Retina (tissue), 1 donor: ENCODE measurements around the gene CBLIF.
"Not testable (repeated sequence)": the region's sequence is repeated elsewhere in the genome, so short reads cannot be mapped to it uniquely, and the experiment has no call there.

ENCODE experiments used
- DNase-seq: peaks from one replicate; pipeline ENCODE4 v3.0.0-alpha.2; 2016

CBLIF gene

GRCh38 chr11:59791639-59792038 lies 53.7 kb downstream of the CBLIF start:
- DNase-seq, result no peak

- DNase-seq, result no peak
These were observed 57.5 kb downstream of the CBLIF start for GRCh38 chr11:59787816-59788215.

- DNase-seq, result no peak
These were observed 58.1 kb downstream of the CBLIF start for GRCh38 chr11:59787255-59787588.

- DNase-seq, result no peak
These were observed 59.5 kb downstream of the CBLIF start for GRCh38 chr11:59785818-59786217.

GRCh38 chr11:59784441-59784840 lies 60.9 kb downstream of the CBLIF start:
- DNase-seq, result not testable (repeated sequence)

- DNase-seq, result no peak
These were observed 61.6 kb downstream of the CBLIF start for GRCh38 chr11:59783632-59784090.

GRCh38 chr11:59782080-59782479 lies 63.2 kb downstream of the CBLIF start:
- DNase-seq, result no peak

- no peak for DNase-seq
These were observed 65.8 kb downstream of the CBLIF start for GRCh38 chr11:59779487-59779886.
